Measurements from ENCODE around the gene EDA. TPM values are rescaled to one million over a fixed set of nuclear protein-coding genes. Genes with fewer than 3 reads are reported as not detected.

The EDA gene
- total RNA-seq, 1 donor: under 0.01 TPM

DNA sequence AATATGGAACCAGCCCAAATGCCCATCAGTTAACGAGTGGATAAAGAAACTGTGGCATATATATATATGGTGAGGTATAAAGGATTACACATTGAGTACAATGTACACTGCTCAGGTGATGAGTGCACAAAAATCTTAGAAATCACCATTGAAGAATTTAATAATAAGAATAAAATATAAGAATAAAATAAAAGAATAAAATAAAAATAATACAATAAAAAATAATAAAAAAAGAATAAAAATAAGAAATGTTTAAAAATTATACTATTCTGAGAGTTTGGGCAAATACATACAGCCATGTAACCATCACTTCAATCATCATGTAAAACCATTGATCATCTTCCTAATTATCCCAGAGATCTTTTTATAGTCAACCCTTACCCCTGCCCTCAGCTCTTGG lies 260.3 kb downstream of the EDA start:
- Histone ChIP-seq H3K4me1 (ENCODE audit: insufficient read depth, low read length) (no peaks in the 10 kb centered on the region), H3K4me2 (ENCODE audit: insufficient read depth, low read length) (no peak overlapping the region), H3K4me3 (ENCODE audit: insufficient read depth, low read length) (no peak overlapping the region), H3K36me3 (ENCODE audit: insufficient read depth, low read length) (no peaks in the 10 kb centered on the region), H3K79me2 (ENCODE audit: insufficient read depth, low read length) (no peaks in the 10 kb centered on the region), H2AFZ (ENCODE audit: low read length) (no peak overlapping the region), H3K9me3 (ENCODE audit: low read depth, low read length) (no peaks in the 10 kb centered on the region), H3K27me3 (ENCODE audit: insufficient read depth, low read length) (no peaks in the 10 kb centered on the region), H4K20me1 (ENCODE audit: insufficient read depth, low read length) (no peaks in the 10 kb centered on the region), H3K27ac (ENCODE audit: low read depth, low read length) (no peak overlapping the region)
- TF ChIP-seq CTCF (IDR thresholded peaks at IDR 0.05; ENCODE audit: extremely low read depth, low read depth, low read length): no peak
- DNase-seq (ENCODE audit: insufficient read length, low spot score, missing footprints): no peak

DNA sequence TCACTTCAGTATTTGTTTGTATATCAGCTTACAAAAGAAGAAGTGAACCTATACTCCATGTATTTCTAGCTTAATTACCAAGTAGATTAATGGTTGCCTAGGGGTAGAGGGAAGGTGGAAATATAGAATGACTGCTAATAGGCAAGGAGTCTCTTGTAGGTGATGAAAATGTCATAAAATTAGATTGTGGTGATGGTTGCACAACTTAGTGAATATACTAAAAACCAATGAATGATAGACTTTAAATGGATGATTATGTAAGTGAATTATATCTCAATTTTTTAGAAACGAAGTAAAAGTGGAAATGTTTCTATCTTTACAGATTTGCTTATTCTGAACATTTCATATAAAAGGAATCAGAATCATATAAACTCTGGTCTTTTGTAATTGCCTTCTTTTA lies 268.3 kb downstream of the EDA start:
- Histone ChIP-seq H3K79me2 (ENCODE audit: insufficient read depth, low read length) (no peaks in the 10 kb centered on the region), H3K9me3 (ENCODE audit: low read depth, low read length) (no peaks in the 10 kb centered on the region)
- TF ChIP-seq CTCF (IDR thresholded peaks at IDR 0.05; ENCODE audit: extremely low read depth, low read depth, low read length): no peak

DNA sequence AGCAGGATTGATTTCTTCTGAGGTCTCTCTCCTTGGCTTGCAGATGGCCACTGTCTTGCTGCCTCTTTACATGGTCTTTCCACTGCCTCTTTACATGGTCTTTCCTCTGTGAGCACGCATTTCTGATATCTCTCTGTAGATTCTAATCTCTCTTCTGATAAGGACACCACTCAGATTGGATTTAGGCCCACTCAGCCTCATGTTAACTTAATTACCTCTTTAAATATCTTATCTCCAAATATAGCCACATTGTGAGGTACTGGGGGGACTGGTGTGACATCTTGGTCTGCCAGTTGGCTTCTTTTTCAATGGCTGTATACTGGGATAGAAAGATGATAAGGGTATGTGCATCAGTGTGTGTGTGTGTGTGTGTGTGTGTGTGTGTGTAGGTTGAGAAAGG lies 280.1 kb downstream of the EDA start:
- Histone ChIP-seq H3K27me3 (ENCODE audit: insufficient read depth, low read length) (peaks cover 3% of the 10 kb centered on the region), H3K79me2 (ENCODE audit: insufficient read depth, low read length) (no peaks in the 10 kb centered on the region), H3K9me3 (ENCODE audit: low read depth, low read length) (no peaks in the 10 kb centered on the region), H3K4me2 (ENCODE audit: insufficient read depth, low read length) (no peak overlapping the region), H4K20me1 (ENCODE audit: insufficient read depth, low read length) (no peaks in the 10 kb centered on the region), H3K4me3 (ENCODE audit: insufficient read depth, low read length) (no peak overlapping the region), H3K27ac (ENCODE audit: low read depth, low read length) (no peak overlapping the region), H2AFZ (ENCODE audit: low read length) (no peak overlapping the region), H3K4me1 (ENCODE audit: insufficient read depth, low read length) (no peaks in the 10 kb centered on the region), H3K36me3 (ENCODE audit: insufficient read depth, low read length) (no peaks in the 10 kb centered on the region)
- no peak for DNase-seq (ENCODE audit: insufficient read length, low spot score, missing footprints)
- TF ChIP-seq CTCF (IDR thresholded peaks at IDR 0.05; ENCODE audit: extremely low read depth, low read depth, low read length): no peak

More for the DNA sequence above, 268.3 kb downstream of the EDA start:
- Histone ChIP-seq H2AFZ (ENCODE audit: low read length) (no peak overlapping the region), H3K27me3 (ENCODE audit: insufficient read depth, low read length) (no peaks in the 10 kb centered on the region), H4K20me1 (ENCODE audit: insufficient read depth, low read length) (no peaks in the 10 kb centered on the region), H3K4me3 (ENCODE audit: insufficient read depth, low read length) (no peak overlapping the region), H3K36me3 (ENCODE audit: insufficient read depth, low read length) (no peaks in the 10 kb centered on the region), H3K4me1 (ENCODE audit: insufficient read depth, low read length) (no peaks in the 10 kb centered on the region), H3K27ac (ENCODE audit: low read depth, low read length) (no peak overlapping the region), H3K4me2 (ENCODE audit: insufficient read depth, low read length) (no peak overlapping the region)
- DNase-seq (ENCODE audit: insufficient read length, low spot score, missing footprints): no peak

- no peaks in the 10 kb centered on the region for H4K20me1 ChIP-seq (ENCODE audit: insufficient read depth, low read length)
- no peaks in the 10 kb centered on the region for H3K36me3 ChIP-seq (ENCODE audit: insufficient read depth, low read length)
- no peaks in the 10 kb centered on the region for H3K9me3 ChIP-seq (ENCODE audit: low read depth, low read length)
- H3K27me3 ChIP-seq (ENCODE audit: insufficient read depth, low read length): peaks cover 7% of the 10 kb centered on the region
- H2AFZ ChIP-seq (ENCODE audit: low read length): no peak overlapping the region
- H3K79me2 ChIP-seq (ENCODE audit: insufficient read depth, low read length): no peaks in the 10 kb centered on the region
- DNase-seq (ENCODE audit: insufficient read length, low spot score, missing footprints): no peak
- H3K4me2 ChIP-seq (ENCODE audit: insufficient read depth, low read length): no peak overlapping the region
- no peaks in the 10 kb centered on the region for H3K4me1 ChIP-seq (ENCODE audit: insufficient read depth, low read length)
- H3K4me3 ChIP-seq (ENCODE audit: insufficient read depth, low read length): no peak overlapping the region
- H3K27ac ChIP-seq (ENCODE audit: low read depth, low read length): no peak overlapping the region
- no peak for TF ChIP-seq CTCF (IDR thresholded peaks at IDR 0.05; ENCODE audit: extremely low read depth, low read depth, low read length)
Measured at GRCh38 chrX:69900491-69900890, 284.6 kb downstream of the EDA start.

All from osteoblast (primary cell).